Loucy (cell line): ENCODE results near the gene KCNT2.

Source experiments
- H2AFZ ChIP-seq: fragments of 200-600 bp; sonication (generic); 2 replicates; pipeline ENCODE4 v1.6.0; 2016; ENCODE audit warnings: antibody characterized with exemption, mild to moderate bottlenecking, low read length, moderate library complexity
- H3F3A ChIP-seq: fragments of 200-600 bp; 2 replicates; pipeline ENCODE4 v1.6.0; 2016; ENCODE audit warnings: antibody characterized with exemption, low read depth, mild to moderate bottlenecking
- H3K27me3 ChIP-seq: fragments of 200-600 bp; sonication (generic); 2 replicates; pipeline ENCODE4 v1.6.1; 2014; ENCODE audit warnings: low read length, mild to moderate bottlenecking; ENCODE audit not compliant: insufficient read depth, poor library complexity, severe bottlenecking
- H3K36me3 ChIP-seq: fragments of 200-600 bp; sonication (generic); 2 replicates; pipeline ENCODE4 v1.6.1; 2016; ENCODE audit warnings: low read length; ENCODE audit not compliant: insufficient read depth
- H3K4me1 ChIP-seq: fragments of 200-600 bp; sonication (generic); 2 replicates; pipeline ENCODE4 v1.5.1; 2014; ENCODE audit warnings: low read length, mild to moderate bottlenecking; ENCODE audit not compliant: insufficient read depth, poor library complexity, severe bottlenecking
- H3K4me2 ChIP-seq: fragments of 200-600 bp; sonication (generic); 2 replicates; pipeline ENCODE4 v1.6.0; 2014; ENCODE audit warnings: antibody characterized with exemption, low read length, low read depth, mild to moderate bottlenecking; ENCODE audit not compliant: poor library complexity, severe bottlenecking
- H3K4me3 ChIP-seq: fragments of 200-600 bp; sonication (generic); 2 replicates; pipeline ENCODE4 v1.5.1; 2014; ENCODE audit warnings: low read length, mild to moderate bottlenecking, mixed read lengths; ENCODE audit not compliant: poor library complexity, severe bottlenecking
- H3K79me2 ChIP-seq: fragments of 200-600 bp; sonication (generic); 2 replicates; pipeline ENCODE4 v1.6.1; 2014; ENCODE audit warnings: low read length; ENCODE audit not compliant: insufficient read depth
- H3K9ac ChIP-seq: fragments of 200-600 bp; sonication (generic); 2 replicates; pipeline ENCODE4 v1.6.0; 2014; ENCODE audit warnings: mild to moderate bottlenecking, low read depth, low read length, moderate library complexity; ENCODE audit not compliant: poor library complexity, severe bottlenecking
- H3K9me2 ChIP-seq: fragments of 200-600 bp; sonication (generic); replicated peaks from 2 replicates; pipeline ENCODE4 v1.6.1; 2016; ENCODE audit warnings: low read depth, low read length, mixed read lengths
- H3K9me3 ChIP-seq: fragments of 200-600 bp; sonication (generic); 2 replicates; pipeline ENCODE4 v1.6.1; 2014; ENCODE audit warnings: mild to moderate bottlenecking, antibody characterized with exemption, low read length, low read depth; ENCODE audit not compliant: insufficient read depth
- H4K20me1 ChIP-seq: fragments of 200-600 bp; sonication (generic); 2 replicates; pipeline ENCODE4 v1.6.0; 2014; ENCODE audit warnings: antibody characterized with exemption, low read length, mild to moderate bottlenecking; ENCODE audit not compliant: insufficient read depth, poor library complexity, severe bottlenecking
- CTCF ChIP-seq: fragments of 200-600 bp; sonication (generic); conservative IDR thresholded peaks from 2 replicates; pipeline ENCODE4 v1.5.1; 2014; ENCODE audit warnings: mild to moderate bottlenecking, antibody characterized with exemption, low read length
- EZH2phosphoT487 ChIP-seq: fragments of 200-600 bp; IDR thresholded peaks from 2 replicates; pipeline ENCODE4 v1.6.1; 2018; ENCODE audit warnings: antibody characterized with exemption, mild to moderate bottlenecking, moderate library complexity, borderline replicate concordance

Gene KCNT2

GRCh38 chr1:196355206-196355786 lies 252.9 kb downstream of the KCNT2 start:
- H3K79me2 ChIP-seq = no peaks in the 10 kb centered on the region
- H4K20me1 ChIP-seq = no peaks in the 10 kb centered on the region
- H3K36me3 ChIP-seq = no peaks in the 10 kb centered on the region
- no peaks in the 10 kb centered on the region for H3K9me3 ChIP-seq
- H3K9ac ChIP-seq = no peak overlapping the region
- TF ChIP-seq CTCF = peak; percentile 68
- TF ChIP-seq EZH2phosphoT487 = no peak
- H3F3A ChIP-seq = no peaks in the 10 kb centered on the region
- no peak overlapping the region for H3K4me3 ChIP-seq
- H3K4me2 ChIP-seq = no peak overlapping the region
- H3K9me2 ChIP-seq = no peaks in the 10 kb centered on the region
- H3K27me3 ChIP-seq = no peaks in the 10 kb centered on the region
- H3K4me1 ChIP-seq = no peaks in the 10 kb centered on the region
- H2AFZ ChIP-seq = no peak overlapping the region

- Histone ChIP-seq H3K4me1 (no peaks in the 10 kb centered on the region), H3K4me2 (no peak overlapping the region), H3K27me3 (no peaks in the 10 kb centered on the region), H2AFZ (no peak overlapping the region), H3F3A (no peaks in the 10 kb centered on the region), H4K20me1 (no peaks in the 10 kb centered on the region), H3K79me2 (no peaks in the 10 kb centered on the region), H3K9ac (no peak overlapping the region), H3K36me3 (no peaks in the 10 kb centered on the region), H3K9me3 (no peaks in the 10 kb centered on the region), H3K9me2 (no peaks in the 10 kb centered on the region), H3K4me3 (no peak overlapping the region)
- no peak for TF ChIP-seq EZH2phosphoT487
- TF ChIP-seq CTCF = no peak
Measured at GRCh38 chr1:196344453-196344852, 263.8 kb downstream of the KCNT2 start.

- Histone ChIP-seq H3K9ac (no peak overlapping the region), H3F3A (no peaks in the 10 kb centered on the region), H3K9me2 (no peaks in the 10 kb centered on the region), H4K20me1 (no peaks in the 10 kb centered on the region), H3K9me3 (no peaks in the 10 kb centered on the region), H3K4me2 (no peak overlapping the region), H3K36me3 (no peaks in the 10 kb centered on the region), H2AFZ (no peak overlapping the region), H3K79me2 (no peaks in the 10 kb centered on the region), H3K27me3 (no peaks in the 10 kb centered on the region), H3K4me3 (no peak overlapping the region), H3K4me1 (no peaks in the 10 kb centered on the region)
- no peak for TF ChIP-seq EZH2phosphoT487
- no peak for TF ChIP-seq CTCF
Measured at GRCh38 chr1:196324345-196324744, 283.9 kb downstream of the KCNT2 start.
